Neural progenitor cell (in vitro differentiated cells): ENCODE measurements around the gene GJA4. TPM values are rescaled to one million over a fixed set of nuclear protein-coding genes. Genes with fewer than 3 reads are reported as not detected.

Experiments
- DNase-seq: peaks from one replicate; pipeline ENCODE4 v3.0.0-alpha.2; 2016; ENCODE audit warnings: low spot score
- H2AFZ ChIP-seq: fragments of 200-600 bp; sonication (generic); replicated peaks from 2 replicates; pipeline ENCODE4 v1.6.1; 2016; ENCODE audit warnings: antibody characterized with exemption
- H3F3A ChIP-seq: fragments of 200-600 bp; sonication (generic); 2 replicates; pipeline ENCODE4 v1.6.1; 2016; ENCODE audit warnings: antibody characterized with exemption, low read depth
- H3K27ac ChIP-seq: fragments of 200-600 bp; sonication (generic); 2 replicates; pipeline ENCODE4 v1.5.1; 2016; ENCODE audit warnings: mild to moderate bottlenecking
- H3K27me3 ChIP-seq: fragments of 200-600 bp; sonication (generic); 2 replicates; pipeline ENCODE4 v1.6.1; 2016; ENCODE audit warnings: mild to moderate bottlenecking, moderate library complexity
- H3K36me3 ChIP-seq: fragments of 200-600 bp; sonication (generic); 2 replicates; pipeline ENCODE4 v1.5.1; 2016
- H3K4me1 ChIP-seq: fragments of 200-600 bp; sonication (generic); 2 replicates; pipeline ENCODE4 v1.6.1; 2016; ENCODE audit warnings: mixed run types
- H3K4me2 ChIP-seq: fragments of 200-600 bp; sonication (generic); 2 replicates; pipeline ENCODE4 v1.6.1; 2016
- H3K4me3 ChIP-seq: fragments of 200-600 bp; sonication (generic); 2 replicates; pipeline ENCODE4 v1.5.1; 2016
- H3K79me2 ChIP-seq: fragments of 200-600 bp; sonication (generic); 2 replicates; pipeline ENCODE4 v1.6.1; 2016; ENCODE audit warnings: low read depth
- H3K9ac ChIP-seq: fragments of 200-600 bp; sonication (generic); 2 replicates; pipeline ENCODE4 v1.6.1; 2016
- H3K9me3 ChIP-seq: fragments of 200-600 bp; sonication (generic); 2 replicates; pipeline ENCODE4 v1.5.1; 2016; ENCODE audit warnings: low read depth
- H4K20me1 ChIP-seq: fragments of 200-600 bp; sonication (generic); 2 replicates; pipeline ENCODE4 v1.6.1; 2016; ENCODE audit warnings: low read depth
- H3K27ac Mint-ChIP-seq: 3 replicates; pipeline ENCODE4 v1.8.0; 2021; ENCODE audit warnings: mixed read lengths
- H3K27me3 Mint-ChIP-seq: 2 replicates; pipeline ENCODE4 v1.8.0; 2022; ENCODE audit warnings: low read depth, mild to moderate bottlenecking, inconsistent platforms, moderate library complexity, mixed read lengths; ENCODE audit not compliant: insufficient read depth
- H3K36me3 Mint-ChIP-seq: 3 replicates; pipeline ENCODE4 v1.8.0; 2021; ENCODE audit warnings: mixed read lengths
- H3K4me1 Mint-ChIP-seq: 3 replicates; pipeline ENCODE4 v1.8.0; 2021; ENCODE audit warnings: mixed read lengths
- H3K4me3 Mint-ChIP-seq: 3 replicates; pipeline ENCODE4 v1.8.0; 2021; ENCODE audit warnings: mild to moderate bottlenecking, moderate library complexity, mixed read lengths
- H3K9me3 Mint-ChIP-seq: 3 replicates; pipeline ENCODE4 v1.8.0; 2020; ENCODE audit warnings: mixed read lengths
- CTCF ChIP-seq: fragments of 200-600 bp; sonication (generic); IDR thresholded peaks from 2 replicates; pipeline ENCODE4 v1.5.1; 2017; ENCODE audit warnings: antibody characterized with exemption, mild to moderate bottlenecking
- EZH2 ChIP-seq: fragments of 200-600 bp; sonication (generic); IDR thresholded peaks from 2 replicates; pipeline ENCODE4 v1.6.1; 2017; ENCODE audit warnings: antibody characterized with exemption, mild to moderate bottlenecking, moderate library complexity
- EZH2phosphoT487 ChIP-seq: fragments of 200-600 bp; sonication (generic); IDR thresholded peaks from 2 replicates; pipeline ENCODE4 v1.6.1; 2017; ENCODE audit warnings: antibody characterized with exemption
- total RNA-seq: library from RNA; depleted of rRNA; stranded (reverse); fragments of >200 nt; gene quantifications from 2 replicates; pipeline ENCODE4 v1.2.3, GENCODE V29; 2015; ENCODE audit warnings: low replicate concordance

Gene GJA4
- total RNA-seq, 1 donor from 2014 or later = not detected

- Mint-ChIP-seq H3K27ac (no peak overlapping the region), H3K4me3 (no peak overlapping the region), H3K27me3 (peaks cover 10% of the 10 kb centered on the region), H3K4me1 (no peaks in the 10 kb centered on the region), H3K9me3 (peaks cover 3% of the 10 kb centered on the region), H3K36me3 (no peaks in the 10 kb centered on the region)
- no peaks in the 10 kb centered on the region for H3K27me3 ChIP-seq
- H3K36me3 ChIP-seq = no peaks in the 10 kb centered on the region
- no peak overlapping the region for H3K4me3 ChIP-seq
- H4K20me1 ChIP-seq = no peaks in the 10 kb centered on the region
- DNase-seq = no peak
- H3K9me3 ChIP-seq = no peaks in the 10 kb centered on the region
- H3K4me1 ChIP-seq = no peaks in the 10 kb centered on the region
- no peak overlapping the region for H3K4me2 ChIP-seq
- H3K27ac ChIP-seq = no peak overlapping the region
- no peaks in the 10 kb centered on the region for H3F3A ChIP-seq
- H2AFZ ChIP-seq = no peak overlapping the region
- no peak overlapping the region for H3K9ac ChIP-seq
- no peaks in the 10 kb centered on the region for H3K79me2 ChIP-seq
- TF ChIP-seq CTCF (no peak), EZH2 (no peak), EZH2phosphoT487 (no peak)
Observed at GRCh38 chr1:34755961-34756360, 36.8 kb upstream of the GJA4 start.

GRCh38 chr1:34757386-34757785 lies 35.4 kb upstream of the GJA4 start:
- Mint-ChIP-seq H3K4me1 (no peaks in the 10 kb centered on the region), H3K27me3 (peaks cover 10% of the 10 kb centered on the region), H3K36me3 (no peaks in the 10 kb centered on the region), H3K4me3 (no peak overlapping the region), H3K9me3 (peaks cover 3% of the 10 kb centered on the region), H3K27ac (no peak overlapping the region)
- Histone ChIP-seq H3K27ac (no peak overlapping the region), H3K9me3 (no peaks in the 10 kb centered on the region), H3K4me2 (no peak overlapping the region), H3K36me3 (no peaks in the 10 kb centered on the region), H3K4me1 (no peaks in the 10 kb centered on the region), H3K4me3 (no peak overlapping the region), H4K20me1 (no peaks in the 10 kb centered on the region), H3K9ac (no peak overlapping the region), H3K79me2 (no peaks in the 10 kb centered on the region), H2AFZ (no peak overlapping the region), H3F3A (no peaks in the 10 kb centered on the region), H3K27me3 (no peaks in the 10 kb centered on the region)
- TF ChIP-seq CTCF (no peak), EZH2 (no peak), EZH2phosphoT487 (no peak)
- DNase-seq = no peak

- TF ChIP-seq EZH2 (no peak), CTCF (no peak), EZH2phosphoT487 (no peak)
- Histone ChIP-seq H3F3A (no peaks in the 10 kb centered on the region), H3K4me3 (no peak overlapping the region), H4K20me1 (no peaks in the 10 kb centered on the region), H3K27me3 (no peaks in the 10 kb centered on the region), H3K4me2 (no peak overlapping the region), H3K9ac (no peak overlapping the region), H2AFZ (no peak overlapping the region), H3K9me3 (no peaks in the 10 kb centered on the region), H3K4me1 (no peaks in the 10 kb centered on the region), H3K79me2 (no peaks in the 10 kb centered on the region), H3K27ac (no peak overlapping the region), H3K36me3 (no peaks in the 10 kb centered on the region)
- no peak overlapping the region for H3K27ac Mint-ChIP-seq
- peaks cover 3% of the 10 kb centered on the region for H3K9me3 Mint-ChIP-seq
- H3K4me3 Mint-ChIP-seq = no peak overlapping the region
- H3K36me3 Mint-ChIP-seq = no peaks in the 10 kb centered on the region
- DNase-seq = no peak
- no peaks in the 10 kb centered on the region for H3K4me1 Mint-ChIP-seq
- peaks cover 7% of the 10 kb centered on the region for H3K27me3 Mint-ChIP-seq
Observed at GRCh38 chr1:34758751-34759150, 34.0 kb upstream of the GJA4 start.
